HG03521 (cell line): Measurements from ENCODE around the gene TMEM131.

Experiments
- ATAC-seq: cut with Tn5 transposase; IDR thresholded peaks from one replicate; pipeline ENCODE4 v1.9.1; 2021; ENCODE audit warnings: mild to moderate bottlenecking, moderate library complexity; ENCODE audit not compliant: unreplicated experiment

The TMEM131 gene

GRCh38 chr2:97994476-97994875, 1.3 kb downstream of the TMEM131 start:
- no peak for ATAC-seq

- no peak for ATAC-seq
Measured at GRCh38 chr2:97993926-97994325, 1.8 kb downstream of the TMEM131 start.

GRCh38 chr2:97992836-97993825, 2.6 kb downstream of the TMEM131 start:
- ATAC-seq = no peak

GRCh38 chr2:97991081-97991856, 4.5 kb downstream of the TMEM131 start:
- ATAC-seq = no peak

GRCh38 chr2:97988722-97989121, 7.0 kb downstream of the TMEM131 start:
- no peak for ATAC-seq

- no peak for ATAC-seq
Measured at GRCh38 chr2:97985998-97986397, 9.8 kb downstream of the TMEM131 start.

- no peak for ATAC-seq
Measured at GRCh38 chr2:97983698-97984097, 12.1 kb downstream of the TMEM131 start.

- no peak for ATAC-seq
Measured at GRCh38 chr2:97983134-97983533, 12.6 kb downstream of the TMEM131 start.

- no peak for ATAC-seq
Measured at GRCh38 chr2:97982621-97983020, 13.1 kb downstream of the TMEM131 start.

GRCh38 chr2:97981961-97982360, 13.8 kb downstream of the TMEM131 start:
- ATAC-seq = no peak

GRCh38 chr2:97979904-97980303, 15.8 kb downstream of the TMEM131 start:
- no peak for ATAC-seq

- ATAC-seq = no peak
Measured at GRCh38 chr2:97974471-97974870, 21.3 kb downstream of the TMEM131 start.

GRCh38 chr2:97970293-97971060, 25.3 kb downstream of the TMEM131 start:
- ATAC-seq = no peak

- no peak for ATAC-seq
Measured at GRCh38 chr2:97969081-97970067, 26.4 kb downstream of the TMEM131 start.

- ATAC-seq = no peak
Measured at GRCh38 chr2:97967931-97968627, 27.7 kb downstream of the TMEM131 start.

GRCh38 chr2:97967216-97967592, 28.5 kb downstream of the TMEM131 start:
- ATAC-seq = no peak

GRCh38 chr2:97966545-97967215, 29.1 kb downstream of the TMEM131 start:
- peak; percentile 61 for ATAC-seq

GRCh38 chr2:97965116-97965515, 30.6 kb downstream of the TMEM131 start:
- ATAC-seq = no peak

GRCh38 chr2:97963880-97964279, 31.9 kb downstream of the TMEM131 start:
- ATAC-seq = no peak
